GM12878 (cell line): ENCODE data around the gene VSTM2L. TPM values are rescaled to one million over a fixed set of nuclear protein-coding genes. Genes with fewer than 3 reads are reported as not detected.

ENCODE experiments used
- ATAC-seq: fragments of 200-7000 bp; cut with Tn5 transposase; 3 replicates; pipeline ENCODE4 v1.9.1; 2020; ENCODE audit warnings: mild to moderate bottlenecking, moderate library complexity
- BruUV-seq: library from RNA; stranded (reverse); fragments of 400-500 nt; replicated peaks from 2 replicates; lab custom pipeline; 2021; lab: Mats Ljungman, UMichigan
- CTCF ChIA-PET: fragments of 300-600 bp; sonication (Branson Sonifier 250); formaldehyde crosslinking; extraction: SDS; loops from one replicate; lab custom pipeline; 2021; ENCODE audit warnings: inconsistent platforms; lab: Yijun Ruan, JAX
- POLR2A ChIA-PET: fragments of 350-600 bp; formaldehyde crosslinking; extraction: SDS; loops from one replicate; lab custom pipeline; 2021; ENCODE audit warnings: inconsistent platforms; lab: Charles Lee
- RAD21 ChIA-PET: fragments of 300-600 bp; sonication (Branson Sonifier 250); formaldehyde crosslinking; loops from one replicate; lab custom pipeline; 2023; ENCODE audit warnings: antibody characterized with exemption; ENCODE audit not compliant: unreplicated experiment; lab: Charles Lee
- SMC1A ChIA-PET: fragments of 300-600 bp; sonication (Branson Sonifier 250); formaldehyde crosslinking; loops from one replicate; lab custom pipeline; 2023; ENCODE audit not compliant: unreplicated experiment, uncharacterized antibody; lab: Charles Lee
- DNase-seq: peaks from one replicate; pipeline ENCODE4 v3.0.0-alpha.2; 2011; ENCODE audit warnings: low read depth, low spot score
- FAIRE-seq: peaks from 3 replicates; lab custom pipeline; 2011; peaks lifted over from hg19 to GRCh38; lab: Jason Lieb, UNC
- H2AFZ ChIP-seq: 2 replicates; pipeline ENCODE4 v1.6.0; 2011; ENCODE audit warnings: low read depth, low read length, control low read depth; ENCODE audit not compliant: control insufficient read depth
- H3K27ac ChIP-seq: 2 replicates; pipeline ENCODE4 v1.5.1; 2011; ENCODE audit warnings: control low read depth; ENCODE audit not compliant: control insufficient read depth, insufficient read depth
- H3K27me3 ChIP-seq, 2 experiments: replicated peaks in 1 of 2; 2 replicates each; pipeline versions ENCODE4 v1.6.0 to v1.6.1; 2011; ENCODE audit warnings: low read length in 1 of 2; ENCODE audit not compliant: control insufficient read depth in 2 of 2, insufficient read depth in 2 of 2
- H3K36me3 ChIP-seq, 2 experiments: 2 replicates each; pipeline ENCODE4 v1.5.1; 2011; ENCODE audit warnings: low read length in 1 of 2; ENCODE audit not compliant: control insufficient read depth in 2 of 2, insufficient read depth in 2 of 2
- H3K4me1 ChIP-seq: 2 replicates; pipeline ENCODE4 v1.6.1; 2011; ENCODE audit warnings: mild to moderate bottlenecking, low read length, moderate library complexity, mixed read lengths; ENCODE audit not compliant: control insufficient read depth, insufficient read depth
- H3K4me2 ChIP-seq: 2 replicates; pipeline ENCODE4 v1.6.0; 2011; ENCODE audit warnings: control low read depth; ENCODE audit not compliant: control insufficient read depth, insufficient read depth
- H3K4me3 ChIP-seq: fragments of 200-600 bp; sonication (generic); 2 replicates; pipeline ENCODE4 v1.5.1; 2016
- H3K79me2 ChIP-seq: 2 replicates; pipeline ENCODE4 v1.6.0; 2011; ENCODE audit warnings: low read length; ENCODE audit not compliant: control insufficient read depth, insufficient read depth
- H3K9ac ChIP-seq: 2 replicates; pipeline ENCODE4 v1.8.0; 2011; ENCODE audit warnings: low read length, control low read depth, mixed read lengths; ENCODE audit not compliant: control insufficient read depth, insufficient read depth
- H3K9me3 ChIP-seq: replicated peaks from 3 replicates; pipeline ENCODE4 v1.5.1; 2011; ENCODE audit warnings: mild to moderate bottlenecking, low read length; ENCODE audit not compliant: control insufficient read depth, insufficient read depth
- H4K20me1 ChIP-seq: 2 replicates; pipeline ENCODE4 v1.6.0; 2011; ENCODE audit not compliant: control insufficient read depth, insufficient read depth
- BACH1 ChIP-seq: fragments of 450-650 bp; IDR thresholded peaks from 2 replicates; pipeline ENCODE4 v1.6.1; 2017; ENCODE audit warnings: mild to moderate bottlenecking, borderline replicate concordance
- BCL11A ChIP-seq: IDR thresholded peaks from 2 replicates; pipeline ENCODE4 v1.6.1; 2011; ENCODE audit warnings: low read depth, low read length
- E4F1 ChIP-seq: fragments of 450-650 bp; IDR thresholded peaks from 2 replicates; pipeline ENCODE4 v1.6.1; 2018; ENCODE audit warnings: borderline replicate concordance, mild to moderate bottlenecking; ENCODE audit not compliant: partially characterized antibody
- EGR1 ChIP-seq, 2 experiments: IDR thresholded peaks; 1 replicate in 1 of 2; 2 replicates in 1 of 2; pipeline ENCODE4 v1.6.1; 2011 to 2012; ENCODE audit warnings: low read depth in 2 of 2, low read length in 2 of 2, borderline replicate concordance in 1 of 2, mild to moderate bottlenecking in 1 of 2, moderate library complexity in 1 of 2
- ELK1 ChIP-seq: IDR thresholded peaks from 2 replicates; pipeline ENCODE4 v1.6.1; 2012; ENCODE audit warnings: low read depth, low read length, improper control_type of control experiment
- IRF5 ChIP-seq: fragments of 450-650 bp; IDR thresholded peaks from 2 replicates; pipeline ENCODE4 v1.6.1; 2017; ENCODE audit warnings: borderline replicate concordance
- PKNOX1 ChIP-seq: fragments of 450-650 bp; IDR thresholded peaks from 2 replicates; pipeline ENCODE4 v1.6.1; 2016; ENCODE audit warnings: mild to moderate bottlenecking
- RAD51 ChIP-seq: fragments of 450-650 bp; IDR thresholded peaks from 2 replicates; pipeline ENCODE4 v1.6.1; 2016; ENCODE audit warnings: moderate library complexity, mild to moderate bottlenecking, inconsistent platforms
- SIX5 ChIP-seq: IDR thresholded peaks from 2 replicates; pipeline ENCODE4 v1.6.1; 2011; ENCODE audit warnings: mild to moderate bottlenecking, low read depth, low read length, moderate library complexity; ENCODE audit not compliant: severe bottlenecking
- SP1 ChIP-seq: IDR thresholded peaks from one replicate; pipeline ENCODE4 v1.6.1; 2011; ENCODE audit warnings: low read depth, low read length
- STAT3 ChIP-seq: IDR thresholded peaks from 2 replicates; pipeline ENCODE4 v1.6.1; 2011; ENCODE audit warnings: low read depth, low read length, improper control_type of control experiment
- SUPT20H ChIP-seq: IDR thresholded peaks from 2 replicates; pipeline ENCODE4 v1.6.1; 2011; ENCODE audit warnings: low read depth, mild to moderate bottlenecking, low read length, moderate library complexity, borderline replicate concordance; ENCODE audit not compliant: control insufficient read depth
- TAF1 ChIP-seq: IDR thresholded peaks from 2 replicates; pipeline ENCODE4 v1.6.1; 2011; ENCODE audit warnings: mild to moderate bottlenecking, low read depth, low read length, borderline replicate concordance
- USF1 ChIP-seq: IDR thresholded peaks from 2 replicates; pipeline ENCODE4 v1.6.1; 2011; ENCODE audit warnings: borderline replicate concordance, low read depth, mild to moderate bottlenecking, moderate library complexity, mixed read lengths, low read length; ENCODE audit not compliant: insufficient read depth; ENCODE audit errors: extremely low read length
- ZNF217 ChIP-seq: fragments of 450-650 bp; IDR thresholded peaks from 2 replicates; pipeline ENCODE4 v1.6.1; 2017; ENCODE audit warnings: antibody characterized with exemption, mild to moderate bottlenecking
- WGBS: methylation state at CpG from one replicate; pipeline ENCODE4 v1.1.6; 2016; ENCODE audit warnings: low lambda C conversion rate; ENCODE audit not compliant: insufficient replicate concordance, insufficient coverage; ENCODE audit errors: missing lambda C conversion rate; 5-methylcytosine and 5-hydroxymethylcytosine counted together
- in situ Hi-C: fragments of 300-500 bp; cut with MboI; formaldehyde crosslinking; loops from 9 replicates; pipeline ENCODE4 v1.14.3; 2018; ENCODE audit warnings: mixed read lengths
- intact Hi-C: fragments of 100-400 bp; cut with micrococcal nuclease; formaldehyde crosslinking; loops from one replicate; pipeline ENCODE4 v1.14.2; 2022; ENCODE audit not compliant: unreplicated experiment
- polyA plus RNA-seq, 11 experiments: library from polyadenylated mRNA; depleted of rRNA in 4 of 11; unstranded in 6 of 11; stranded (reverse) in 5 of 11; fragments of >200 nt; fragmentation: Nextera tagmentation in 4 of 11; fragmentation: Illumina TruSeq in 1 of 11; extraction: Ambion mirVana in 4 of 11; extraction: Trizol in 1 of 11; gene quantifications; 1 replicate in 1 of 11; 2 replicates in 10 of 11; pipeline versions ENCODE4 v1.2.1 to v1.2.3, GENCODE V29; 2011 to 2016; ENCODE audit warnings: inconsistent platforms in 2 of 11, missing spikeins in 2 of 11, low read depth in 1 of 11
- total RNA-seq, 4 experiments: library from RNA; depleted of rRNA in 3 of 4; stranded (reverse); fragments of >200 nt in 3 of 4; fragmentation: Illumina TruSeq in 1 of 4; extraction: Trizol in 1 of 4; gene quantifications; 2 replicates each; pipeline versions ENCODE4 v1.2.1 to v1.2.3, GENCODE V29; 2013 to 2021

The VSTM2L gene
- total and polyA plus RNA-seq, 10 of the 15 experiments (the other 5 are each of a cell fraction or from before 2014, with no cell fraction given): 0.05 to 1.5 (median 0.63) TPM; not detected in 2

GRCh38 chr20:37983286-37983685, 80.4 kb downstream of the VSTM2L start (continued):
- TF ChIP-seq STAT3 (no peak), ZNF217 (no peak), E4F1 (no peak), EGR1 (IDR thresholded peaks at IDR 0.05; ENCODE audit: borderline replicate concordance in 1 of 2, low read depth in 2 of 2, low read length in 2 of 2) (no peak), TAF1 (no peak), PKNOX1 (no peak)

GRCh38 chr20:37984018-37984785, 81.3 kb downstream of the VSTM2L start:
- no peak for TF ChIP-seq SIX5
- TF ChIP-seq BACH1: no peak
- TF ChIP-seq SP1: no peak
- no peak for TF ChIP-seq IRF5
- TF ChIP-seq SUPT20H: no peak
- TF ChIP-seq ELK1: no peak
- TF ChIP-seq BCL11A: no peak
- no peak for TF ChIP-seq RAD51
- no peak for TF ChIP-seq USF1
- Histone ChIP-seq H3K79me2 (no peaks in the 10 kb centered on the region), H3K27me3 (no peaks in the 10 kb centered on the region), H4K20me1 (no peaks in the 10 kb centered on the region), H3K4me2 (no peak overlapping the region), H3K4me3 (no peak overlapping the region), H3K27ac (no peak overlapping the region), H3K4me1 (no peaks in the 10 kb centered on the region), H2AFZ (no peak overlapping the region), H3K9ac (no peak overlapping the region), H3K9me3 (no peaks in the 10 kb centered on the region), H3K36me3 (no peaks in the 10 kb centered on the region; a peak in 2 of 4 replicates)
- RAD21 ChIA-PET: no interaction called here
- FAIRE-seq (no peak), DNase-seq (no peak), ATAC-seq (no peak)
- SMC1A ChIA-PET: no interaction called here
- intact Hi-C loops: no loop called here
- BruUV-seq: no TSS peak
- POLR2A ChIA-PET: interaction anchor here (0.6 kb wide), 1 partner anchor 1035 kb away, joined by 3 read pairs; no protein-coding TSS in a partner anchor
- WGBS: 93% methylated on average over 14 of the region's 14 CpGs
- CTCF ChIA-PET: interaction anchor here (2.8 kb wide), 1 partner anchor 10 kb away, joined by 8 read pairs; no protein-coding TSS in a partner anchor
- in situ Hi-C loops: no loop called here
